A549 (cell line): Measurements from ENCODE around the gene TFB2M. TPM values are rescaled to one million over a fixed set of nuclear protein-coding genes. Genes with fewer than 3 reads are reported as not detected.

ENCODE experiments used
- ATAC-seq, 2 experiments: fragments of 200-7000 bp in 1 of 2; fragments of >200 bp in 1 of 2; cut with Nextera tagmentation in 1 of 2; cut with Tn5 transposase in 1 of 2; 3 replicates each; pipeline versions ENCODE4 v1.8.0 to v1.9.1; 2018 to 2020; ENCODE audit warnings: mild to moderate bottlenecking in 1 of 2, moderate library complexity in 1 of 2
- CTCF ChIA-PET: fragments of 300-600 bp; sonication (Branson Sonifier 250); formaldehyde crosslinking; extraction: SDS; loops from one replicate; lab custom pipeline; 2021; ENCODE audit warnings: antibody characterized with exemption, inconsistent platforms; lab: Yijun Ruan, JAX
- POLR2A ChIA-PET: fragments of 350-600 bp; formaldehyde crosslinking; extraction: SDS; loops from one replicate; lab custom pipeline; 2021; ENCODE audit warnings: antibody characterized with exemption, inconsistent platforms; lab: Yijun Ruan, JAX
- DNase-seq, 2 experiments: peaks; one replicate each; pipeline versions ENCODE4 v3.0.0 to v3.0.0-alpha.2; 2011 to 2016; ENCODE audit warnings: low read depth in 1 of 2, low spot score in 1 of 2
- FAIRE-seq: peaks from 2 replicates; lab custom pipeline; 2011; peaks lifted over from hg19 to GRCh38; lab: Jason Lieb, UNC
- H3K27ac ChIP-seq, 2 experiments: fragments of >200 bp; sonication (Bioruptor Twin); formaldehyde crosslinking; 3 replicates each; pipeline ENCODE4 v1.5.1; 2016 to 2017
- H3K4me1 ChIP-seq: fragments of >200 bp; sonication (Bioruptor Twin); formaldehyde crosslinking; 3 replicates; pipeline ENCODE4 v1.6.1; 2016
- H3K4me2 ChIP-seq: fragments of >200 bp; sonication (Bioruptor Twin); formaldehyde crosslinking; 3 replicates; pipeline ENCODE4 v1.6.1; 2016
- H3K4me3 ChIP-seq: fragments of >200 bp; sonication (Bioruptor Twin); formaldehyde crosslinking; 3 replicates; pipeline ENCODE4 v1.5.1; 2016
- H3K9me3 ChIP-seq: fragments of >200 bp; sonication (Bioruptor Twin); formaldehyde crosslinking; 3 replicates; pipeline ENCODE4 v1.6.1; 2016
- CEBPB ChIP-seq, 2 experiments: fragments of >200 bp in 1 of 2; sonication (Bioruptor Twin) in 1 of 2; formaldehyde crosslinking in 1 of 2; IDR thresholded peaks; 2 replicates each; pipeline ENCODE4 v1.6.1; 2012 to 2016
- ESRRA ChIP-seq: fragments of 150-350 bp; IDR thresholded peaks from 2 replicates; pipeline ENCODE4 v1.6.1; 2014; ENCODE audit warnings: mild to moderate bottlenecking, low read length, borderline replicate concordance
- FOSB ChIP-seq: fragments of 250-450 bp; sonication (Bioruptor Pico); IDR thresholded peaks from 2 replicates; pipeline ENCODE4 v1.5.0; 2020; ENCODE audit warnings: mild to moderate bottlenecking, moderate library complexity
- FOSL2 ChIP-seq, 2 experiments: fragments of 450-650 bp in 1 of 2; fragments of >200 bp in 1 of 2; sonication (Bioruptor Twin) in 1 of 2; formaldehyde crosslinking; IDR thresholded peaks; 2 replicates each; pipeline versions ENCODE4 v1.5.0 to v1.6.1; 2016 to 2020; ENCODE audit warnings: mild to moderate bottlenecking in 1 of 2, moderate library complexity in 1 of 2
- HOXB5 ChIP-seq: fragments of 250-450 bp; sonication (Bioruptor Pico); IDR thresholded peaks from 2 replicates; pipeline ENCODE4 v1.5.0; 2020; ENCODE audit warnings: mild to moderate bottlenecking, moderate library complexity
- KDM5A ChIP-seq: fragments of 200-600 bp; sonication (generic); IDR thresholded peaks from 2 replicates; pipeline ENCODE4 v1.6.1; 2016; ENCODE audit warnings: antibody characterized with exemption, mild to moderate bottlenecking
- PBX3 ChIP-seq: IDR thresholded peaks from 2 replicates; pipeline ENCODE4 v1.6.1; 2012
- PHF8 ChIP-seq: fragments of 200-600 bp; sonication (generic); IDR thresholded peaks from 2 replicates; pipeline ENCODE4 v1.6.1; 2016; ENCODE audit warnings: low read depth, mild to moderate bottlenecking, antibody characterized with exemption, moderate library complexity, borderline replicate concordance
- RAD21 ChIP-seq, 2 experiments: fragments of >200 bp in 1 of 2; sonication (Bioruptor Twin) in 1 of 2; formaldehyde crosslinking in 1 of 2; IDR thresholded peaks in 1 of 2; conservative IDR thresholded peaks in 1 of 2; 2 replicates in 1 of 2; 3 replicates in 1 of 2; pipeline ENCODE4 v1.6.1; 2012 to 2018; ENCODE audit warnings: inconsistent platforms in 1 of 2
- RARB ChIP-seq: fragments of 250-450 bp; sonication (Bioruptor Pico); IDR thresholded peaks from 2 replicates; pipeline ENCODE4 v1.8.0; 2021; ENCODE audit warnings: mild to moderate bottlenecking, moderate library complexity
- TFCP2L1 ChIP-seq: fragments of 250-450 bp; sonication (Bioruptor Pico); IDR thresholded peaks from 2 replicates; pipeline ENCODE4 v1.5.0; 2021; ENCODE audit warnings: mild to moderate bottlenecking
- WGBS: methylation state at CpG from one replicate; pipeline ENCODE4 v1.1.6; 2017; ENCODE audit errors: missing lambda C conversion rate; 5-methylcytosine and 5-hydroxymethylcytosine counted together
- polyA plus RNA-seq, 4 experiments: library from polyadenylated mRNA; depleted of rRNA in 3 of 4; stranded (reverse); fragments of >200 nt; fragmentation: RNase III in 1 of 4; extraction: RNeasy Plus Mini Kit Qiagen cat#74134 plus additional on column Dnase treatment in 1 of 4; gene quantifications; 2 replicates in 3 of 4; 3 replicates in 1 of 4; pipeline ENCODE4 v1.2.3, GENCODE V29; 2011 to 2017
- TF ChIP-seq, protein P1 (sequence below): fragments of 150-350 bp; IDR thresholded peaks from 2 replicates; pipeline ENCODE4 v1.6.1; 2014; ENCODE audit warnings: low read depth, mild to moderate bottlenecking, low read length
- TF ChIP-seq, protein P2 (sequence below): IDR thresholded peaks from 2 replicates; pipeline ENCODE4 v1.6.1; 2012; ENCODE audit warnings: low read depth, borderline replicate concordance
- TF ChIP-seq, protein P3 (sequence below): fragments of >200 bp; sonication (Bioruptor Twin); formaldehyde crosslinking; IDR thresholded peaks from 2 replicates; pipeline ENCODE4 v1.6.1; 2016
- TF ChIP-seq, protein P4 (sequence below): fragments of 250-450 bp; sonication (Bioruptor Pico); IDR thresholded peaks from 2 replicates; pipeline ENCODE4 v1.5.0; 2020; ENCODE audit warnings: low read depth, mild to moderate bottlenecking, moderate library complexity

The TFB2M gene
- polyA plus RNA-seq, 2 of the 4 experiments (the other 2 are of a cell fraction), result 27.7 to 59.9 TPM

DNA sequence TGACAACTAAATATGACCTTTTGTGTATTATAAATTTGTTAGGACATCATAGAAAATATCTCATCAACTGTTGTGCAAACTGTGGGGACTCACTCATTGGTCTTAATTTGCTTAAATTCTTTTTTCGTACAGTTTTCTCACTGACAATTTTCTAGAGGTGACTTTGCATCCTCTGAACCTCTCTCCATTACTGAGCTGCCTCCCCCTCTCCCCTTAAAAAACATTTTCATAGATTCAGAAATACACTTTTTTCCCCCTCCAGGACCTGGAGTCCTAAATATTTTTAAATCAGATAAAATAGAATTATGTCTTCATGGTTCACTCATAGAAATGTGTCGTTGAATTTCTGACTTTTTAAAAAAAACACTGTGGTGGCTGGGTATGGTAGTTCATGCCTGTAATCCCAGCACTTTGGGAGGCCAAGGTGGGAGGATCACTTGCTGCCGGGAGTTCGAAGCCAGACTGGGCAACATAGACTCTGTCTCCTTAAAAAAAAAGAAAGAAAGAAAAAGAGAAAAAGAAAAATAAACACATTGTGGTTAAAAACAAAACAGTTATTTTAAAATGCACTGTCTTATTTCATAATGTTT, 1.7 kb upstream of the TFB2M start (continued):
- TF ChIP-seq FOSL2 (IDR thresholded peaks at IDR 0.05) (no peak), FOSL2 (CRISPR knock-in tag; IDR thresholded peaks at IDR 0.05) (no peak), ESRRA (no peak)

DNA sequence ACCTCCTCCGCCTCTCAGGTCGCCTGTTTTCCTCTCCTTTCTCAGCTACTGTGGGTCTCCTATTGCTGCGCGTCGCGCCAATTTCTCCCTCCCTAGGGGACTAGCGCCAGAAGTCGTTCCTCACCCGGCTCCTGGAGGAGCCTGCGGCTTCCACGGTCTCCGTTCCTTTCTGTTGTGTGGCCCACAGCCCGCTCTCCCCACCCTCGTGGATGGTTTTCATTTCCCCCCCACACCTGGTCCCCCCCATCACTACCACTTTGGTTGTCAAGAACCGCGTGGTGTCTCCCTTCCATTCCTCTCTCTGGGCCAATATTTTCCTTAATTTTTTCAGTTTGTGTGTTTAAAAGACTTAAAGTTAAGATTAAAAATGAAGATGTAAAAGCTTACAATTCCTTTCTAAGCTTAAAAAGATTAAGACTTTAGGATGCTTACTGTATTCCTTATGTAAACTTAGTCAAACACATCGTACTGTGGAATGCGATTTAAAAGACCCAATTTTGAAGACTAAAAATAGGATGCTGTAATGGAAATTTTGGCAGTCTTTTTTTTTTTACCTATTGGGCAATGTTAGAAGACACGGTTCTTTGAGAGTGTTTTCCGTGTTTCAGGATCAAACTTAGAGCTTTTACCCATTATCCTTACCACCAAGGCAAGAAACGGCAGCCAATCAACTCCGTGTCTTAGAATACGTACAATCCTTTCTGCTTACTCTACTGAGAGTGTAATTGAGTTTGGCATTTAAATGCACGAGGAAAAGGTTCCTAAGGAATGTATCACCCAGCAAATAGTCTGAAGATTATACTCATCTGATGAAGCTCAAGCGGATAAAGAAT, 968 bp upstream of the TFB2M start:
- H3K27ac ChIP-seq, result peak overlapping the region; percentile 77 to 88
- no peaks in the 10 kb centered on the region for H3K9me3 ChIP-seq
- CTCF ChIA-PET, result interaction anchor here (0.6 kb wide), 1 partner anchor 122 kb away, joined by 4 read pairs; no protein-coding TSS in a partner anchor
- TF ChIP-seq, protein P1, sequence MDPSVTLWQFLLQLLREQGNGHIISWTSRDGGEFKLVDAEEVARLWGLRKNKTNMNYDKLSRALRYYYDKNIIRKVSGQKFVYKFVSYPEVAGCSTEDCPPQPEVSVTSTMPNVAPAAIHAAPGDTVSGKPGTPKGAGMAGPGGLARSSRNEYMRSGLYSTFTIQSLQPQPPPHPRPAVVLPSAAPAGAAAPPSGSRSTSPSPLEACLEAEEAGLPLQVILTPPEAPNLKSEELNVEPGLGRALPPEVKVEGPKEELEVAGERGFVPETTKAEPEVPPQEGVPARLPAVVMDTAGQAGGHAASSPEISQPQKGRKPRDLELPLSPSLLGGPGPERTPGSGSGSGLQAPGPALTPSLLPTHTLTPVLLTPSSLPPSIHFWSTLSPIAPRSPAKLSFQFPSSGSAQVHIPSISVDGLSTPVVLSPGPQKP, result no peak
- TF ChIP-seq RAD21 (conservative IDR thresholded peaks at IDR 0.05 in 1 of 2, IDR thresholded peaks at IDR 0.05 in 1 of 2) (no peak), HOXB5 (CRISPR knock-in tag) (no peak), TFCP2L1 (no peak), PHF8 (peak; percentile 53; the same call in 1 of the 2 replicates), RARB (CRISPR knock-in tag) (no peak)
- TF ChIP-seq, protein P2, sequence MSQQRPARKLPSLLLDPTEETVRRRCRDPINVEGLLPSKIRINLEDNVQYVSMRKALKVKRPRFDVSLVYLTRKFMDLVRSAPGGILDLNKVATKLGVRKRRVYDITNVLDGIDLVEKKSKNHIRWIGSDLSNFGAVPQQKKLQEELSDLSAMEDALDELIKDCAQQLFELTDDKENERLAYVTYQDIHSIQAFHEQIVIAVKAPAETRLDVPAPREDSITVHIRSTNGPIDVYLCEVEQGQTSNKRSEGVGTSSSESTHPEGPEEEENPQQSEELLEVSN, result no peak
- TF ChIP-seq, all 56 proteins: peak for 1
- Histone ChIP-seq H3K4me3 (peak overlapping the region; percentile 70), H3K4me1 (peaks cover 18% of the 10 kb centered on the region), H3K4me2 (peak overlapping the region; percentile 84)
- FAIRE-seq, result no peak
- peak; percentile 42 to 58; a peak in 5 of 6 replicates for ATAC-seq
- 2% methylated on average over 25 of the region's 25 CpGs for WGBS
- POLR2A ChIA-PET, result no interaction called here
- peak; percentile 21 to 23 for DNase-seq

- ATAC-seq, result peak; percentile 7 to 16; a peak in 5 of 6 replicates
- TF ChIP-seq CEBPB (IDR thresholded peaks at IDR 0.05) (peak in 1 of 2 experiments; percentile 29; a peak in 1 of 4 replicates), PBX3 (no peak), ESRRA (no peak), PHF8 (peak; percentile 67; the same call in 1 of the 2 replicates), FOSB (no peak), KDM5A (peak; percentile 65)
- TF ChIP-seq, protein P3, sequence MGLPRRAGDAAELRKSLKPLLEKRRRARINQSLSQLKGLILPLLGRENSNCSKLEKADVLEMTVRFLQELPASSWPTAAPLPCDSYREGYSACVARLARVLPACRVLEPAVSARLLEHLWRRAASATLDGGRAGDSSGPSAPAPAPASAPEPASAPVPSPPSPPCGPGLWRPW, result no peak
- TF ChIP-seq, protein P4, sequence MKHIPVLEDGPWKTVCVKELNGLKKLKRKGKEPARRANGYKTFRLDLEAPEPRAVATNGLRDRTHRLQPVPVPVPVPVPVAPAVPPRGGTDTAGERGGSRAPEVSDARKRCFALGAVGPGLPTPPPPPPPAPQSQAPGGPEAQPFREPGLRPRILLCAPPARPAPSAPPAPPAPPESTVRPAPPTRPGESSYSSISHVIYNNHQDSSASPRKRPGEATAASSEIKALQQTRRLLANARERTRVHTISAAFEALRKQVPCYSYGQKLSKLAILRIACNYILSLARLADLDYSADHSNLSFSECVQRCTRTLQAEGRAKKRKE, result no peak
- peak overlapping the region; percentile 70 for H3K4me3 ChIP-seq
- ChIA-PET CTCF (interaction anchor here (0.8 kb wide), 1 partner anchor 68 kb away, joined by 3 read pairs; no protein-coding TSS in a partner anchor), POLR2A (interaction anchor here (1.2 kb wide), 1 partner anchor 159 kb away, joined by 6 read pairs; the partner anchor contains the start of gene SCCPDH)
- H3K4me2 ChIP-seq, result peak overlapping the region; percentile 69
- peaks cover 18% of the 10 kb centered on the region for H3K4me1 ChIP-seq
- no peak for FAIRE-seq
- no peak for DNase-seq
- H3K9me3 ChIP-seq, result no peaks in the 10 kb centered on the region
- peak overlapping the region; percentile 80 to 89 for H3K27ac ChIP-seq
- under 1% methylated on average over 16 of the region's 25 CpGs for WGBS
Measured at GRCh38 chr1:246565751-246566127, 322 bp downstream of the TFB2M start.
